ENCODE data around the gene ZC3H15. TPM values are rescaled to one million over a fixed set of nuclear protein-coding genes. Genes with fewer than 3 reads are reported as not detected.

The ZC3H15 gene
- total RNA-seq, 1 experiment from 2014 or later: 60.9 TPM

DNA sequence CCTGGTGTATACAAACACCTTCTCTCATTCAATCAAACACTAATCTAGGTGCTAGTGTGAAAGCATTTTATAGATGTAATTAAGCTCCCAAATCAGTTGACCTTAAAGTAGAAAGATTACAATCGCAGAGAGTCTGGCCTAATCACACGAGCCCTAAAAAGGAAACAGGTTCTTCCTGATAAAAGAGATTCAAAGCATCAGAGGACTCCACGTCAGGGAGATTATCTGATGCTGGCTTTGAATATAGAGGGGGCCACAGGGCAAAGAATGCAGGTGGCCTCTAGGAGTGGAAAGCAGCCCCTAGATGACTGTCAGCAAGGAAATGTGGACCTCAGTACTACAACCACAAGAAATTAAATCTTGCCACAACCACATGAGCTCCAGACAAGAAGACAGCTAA is 28.2 kb upstream of the ZC3H15 start (continued):
- TF ChIP-seq SMAD3 (CRISPR knock-in tag; IDR thresholded peaks at IDR 0.05; ENCODE audit: borderline replicate concordance) (no peak), ESRRA (CRISPR knock-in tag; IDR thresholded peaks at IDR 0.05; ENCODE audit: borderline replicate concordance) (no peak), FOXK1 (CRISPR knock-in tag; IDR thresholded peaks at IDR 0.05) (no peak), SP1 (CRISPR knock-in tag; conservative IDR thresholded peaks at IDR 0.05) (no peak)

- no peaks in the 10 kb centered on the region; the same call in 1 of the 2 replicates for H3K4me1 Mint-ChIP-seq
Observed at GRCh38 chr2:186459009-186459408, 27.1 kb upstream of the ZC3H15 start.

GRCh38 chr2:186460465-186460864 is 25.6 kb upstream of the ZC3H15 start:
- no peaks in the 10 kb centered on the region for H3K36me3 Mint-ChIP-seq
- H3K27ac Mint-ChIP-seq: no peak overlapping the region
- CTCF ChIA-PET: interaction anchor here (0.6 to 1.5 kb wide), 7 partner anchors 26 to 831 kb away, joined by 3 to 11 read pairs (median 3); partner anchors contain the start of genes FSIP2 and ZC3H15
- peak; percentile 61 for ATAC-seq
- no peak for DNase-seq (ENCODE audit: low spot score)
- peaks cover 5% of the 10 kb centered on the region for H3K9me3 Mint-ChIP-seq
- 0 out of 2 replicates have a peak, but pooled peaks have one; percentile 12 for TF ChIP-seq CTCF (IDR thresholded peaks at IDR 0.05)
- TF ChIP-seq ZNF423 (CRISPR knock-in tag; IDR thresholded peaks at IDR 0.05): no peak
- peak; percentile 54 for TF ChIP-seq USF2 (CRISPR knock-in tag; IDR thresholded peaks at IDR 0.05)
- H3K4me1 Mint-ChIP-seq: no peaks in the 10 kb centered on the region; the same call in 1 of the 2 replicates
- H3K4me3 Mint-ChIP-seq: no peak overlapping the region
- POLR2A ChIA-PET: no interaction called here
- H3K27me3 Mint-ChIP-seq (ENCODE audit: low read depth): no peaks in the 10 kb centered on the region

More at GRCh38 chr2:186459009-186459408, 27.1 kb upstream of the ZC3H15 start:
- Mint-ChIP-seq H3K27ac (no peak overlapping the region), H3K9me3 (peaks cover 5% of the 10 kb centered on the region), H3K4me3 (no peak overlapping the region), H3K36me3 (no peaks in the 10 kb centered on the region), H3K27me3 (ENCODE audit: low read depth) (no peaks in the 10 kb centered on the region)
- no peak for ATAC-seq
- CTCF ChIA-PET: no interaction called here
- POLR2A ChIA-PET: no interaction called here
- TF ChIP-seq ZBTB43 (CRISPR knock-in tag; IDR thresholded peaks at IDR 0.05): no peak
- TF ChIP-seq PRRX2 (CRISPR knock-in tag; IDR thresholded peaks at IDR 0.05): no peak
- no peak for TF ChIP-seq KAT7 (CRISPR knock-in tag; IDR thresholded peaks at IDR 0.05; ENCODE audit: borderline replicate concordance)
- no peak for TF ChIP-seq CDX4 (CRISPR knock-in tag; IDR thresholded peaks at IDR 0.05; ENCODE audit: borderline replicate concordance)
- TF ChIP-seq, protein P1, sequence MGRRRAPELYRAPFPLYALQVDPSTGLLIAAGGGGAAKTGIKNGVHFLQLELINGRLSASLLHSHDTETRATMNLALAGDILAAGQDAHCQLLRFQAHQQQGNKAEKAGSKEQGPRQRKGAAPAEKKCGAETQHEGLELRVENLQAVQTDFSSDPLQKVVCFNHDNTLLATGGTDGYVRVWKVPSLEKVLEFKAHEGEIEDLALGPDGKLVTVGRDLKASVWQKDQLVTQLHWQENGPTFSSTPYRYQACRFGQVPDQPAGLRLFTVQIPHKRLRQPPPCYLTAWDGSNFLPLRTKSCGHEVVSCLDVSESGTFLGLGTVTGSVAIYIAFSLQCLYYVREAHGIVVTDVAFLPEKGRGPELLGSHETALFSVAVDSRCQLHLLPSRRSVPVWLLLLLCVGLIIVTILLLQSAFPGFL (CRISPR knock-in tag; IDR thresholded peaks at IDR 0.05; ENCODE audit: borderline replicate concordance): no peak
- no peak for TF ChIP-seq GRHL2 (CRISPR knock-in tag; IDR thresholded peaks at IDR 0.05; ENCODE audit: insufficient replicate concordance, severe bottlenecking)
- TF ChIP-seq FOXJ3 (CRISPR knock-in tag; IDR thresholded peaks at IDR 0.05; ENCODE audit: borderline replicate concordance): no peak
- no peak for TF ChIP-seq NR1H2 (CRISPR knock-in tag; IDR thresholded peaks at IDR 0.05)
- TF ChIP-seq MLX (CRISPR knock-in tag; IDR thresholded peaks at IDR 0.05): no peak
- TF ChIP-seq CREB1 (CRISPR knock-in tag; IDR thresholded peaks at IDR 0.05): no peak
- no peak for DNase-seq (ENCODE audit: low spot score)
